H9 (cell line): ENCODE data around the gene ERICH6. TPM values are rescaled to one million over a fixed set of nuclear protein-coding genes. Genes with fewer than 3 reads are reported as not detected.

ENCODE experiments used
- DNase-seq: peaks from one replicate; pipeline ENCODE4 v3.0.0-alpha.2; 2017
- H2AFZ ChIP-seq: one replicate; pipeline ENCODE4 v1.6.1; 2013; ENCODE audit warnings: mild to moderate bottlenecking, low read length, control low read depth, moderate library complexity
- H2AK5ac ChIP-seq: 2 replicates; pipeline ENCODE4 v1.6.1; 2013; ENCODE audit warnings: low read length, control low read depth, mixed read lengths; ENCODE audit not compliant: insufficient read length
- H2BK120ac ChIP-seq: one replicate; pipeline ENCODE4 v1.6.1; 2013; ENCODE audit warnings: low read depth, mild to moderate bottlenecking, low read length, control low read depth, inconsistent platforms; ENCODE audit not compliant: poor library complexity, severe bottlenecking
- H2BK12ac ChIP-seq: 2 replicates; pipeline ENCODE4 v1.6.1; 2013; ENCODE audit warnings: low read length, control low read depth, mixed read lengths, low read depth; ENCODE audit not compliant: insufficient read length
- H2BK15ac ChIP-seq: 2 replicates; pipeline ENCODE4 v1.6.1; 2013; ENCODE audit warnings: low read depth, low read length, control low read depth
- H2BK20ac ChIP-seq: one replicate; pipeline ENCODE4 v1.6.1; 2013; ENCODE audit warnings: low read depth, mild to moderate bottlenecking, low read length, control low read depth, inconsistent platforms; ENCODE audit not compliant: poor library complexity, severe bottlenecking
- H2BK5ac ChIP-seq: 2 replicates; pipeline ENCODE4 v1.6.1; 2013; ENCODE audit warnings: low read length, control low read depth, mixed read lengths; ENCODE audit not compliant: insufficient read length
- H3K14ac ChIP-seq: 2 replicates; pipeline ENCODE4 v1.6.1; 2013; ENCODE audit warnings: low read length, control low read depth; ENCODE audit not compliant: insufficient read depth
- H3K18ac ChIP-seq: 2 replicates; pipeline ENCODE4 v1.6.1; 2013; ENCODE audit warnings: low read depth, mild to moderate bottlenecking, mixed read lengths, low read length, control low read depth; ENCODE audit not compliant: insufficient read length
- H3K23ac ChIP-seq: 2 replicates; pipeline ENCODE4 v1.6.1; 2013; ENCODE audit warnings: low read length, control low read depth, mixed read lengths, low read depth; ENCODE audit not compliant: insufficient read length
- H3K23me2 ChIP-seq: 2 replicates; pipeline ENCODE4 v1.6.1; 2013; ENCODE audit warnings: low read depth, mild to moderate bottlenecking, mixed read lengths, low read length, control low read depth; ENCODE audit not compliant: insufficient read length, poor library complexity, severe bottlenecking
- H3K27ac ChIP-seq: 2 replicates; pipeline ENCODE4 v1.5.1; 2013; ENCODE audit warnings: low read length, control low read depth, mixed read lengths, low read depth; ENCODE audit not compliant: insufficient read length
- H3K27me3 ChIP-seq: 2 replicates; pipeline ENCODE4 v1.6.1; 2013; ENCODE audit warnings: low read length, control low read depth, inconsistent platforms; ENCODE audit not compliant: insufficient read depth
- H3K4ac ChIP-seq: 2 replicates; pipeline ENCODE4 v1.6.1; 2013; ENCODE audit warnings: low read depth, mild to moderate bottlenecking, control low read depth, inconsistent platforms, low read length, moderate library complexity
- H3K4me1 ChIP-seq: 2 replicates; pipeline ENCODE4 v1.6.1; 2013; ENCODE audit warnings: low read length, control low read depth, inconsistent platforms; ENCODE audit not compliant: insufficient read depth
- H3K4me2 ChIP-seq: 2 replicates; pipeline ENCODE4 v1.6.1; 2013; ENCODE audit warnings: low read length, control low read depth, mixed read lengths; ENCODE audit not compliant: insufficient read length, insufficient read depth
- H3K56ac ChIP-seq: 2 replicates; pipeline ENCODE4 v1.6.1; 2013; ENCODE audit warnings: low read depth, mild to moderate bottlenecking, mixed read lengths, low read length, control low read depth; ENCODE audit not compliant: insufficient read length
- H3K79me1 ChIP-seq: 2 replicates; pipeline ENCODE4 v1.6.1; 2013; ENCODE audit warnings: low read depth, mild to moderate bottlenecking, moderate library complexity, low read length, control low read depth, inconsistent platforms; ENCODE audit not compliant: insufficient read depth, poor library complexity, severe bottlenecking
- H3K79me2 ChIP-seq: 2 replicates; pipeline ENCODE4 v1.6.1; 2013; ENCODE audit warnings: low read length, control low read depth, inconsistent platforms; ENCODE audit not compliant: insufficient read depth
- H3K9ac ChIP-seq: 2 replicates; pipeline ENCODE4 v1.6.1; 2013; ENCODE audit warnings: low read length, control low read depth, mixed read lengths; ENCODE audit not compliant: insufficient read length; ENCODE audit errors: extremely low read depth
- H3K9me3 ChIP-seq: one replicate; pipeline ENCODE4 v1.6.1; 2013; ENCODE audit warnings: low read depth, low read length, inconsistent platforms; ENCODE audit not compliant: control insufficient read depth
- H3T11ph ChIP-seq: one replicate; pipeline ENCODE4 v1.6.1; 2013; ENCODE audit warnings: mild to moderate bottlenecking, low read length, control low read depth, inconsistent platforms
- H4K20me1 ChIP-seq: one replicate; pipeline ENCODE4 v1.6.1; 2013; ENCODE audit not compliant: control insufficient read depth, insufficient read length, insufficient read depth
- H4K5ac ChIP-seq: 2 replicates; pipeline ENCODE4 v1.6.1; 2013; ENCODE audit warnings: low read depth, mild to moderate bottlenecking, mixed read lengths, low read length, control low read depth; ENCODE audit not compliant: insufficient read length
- H4K8ac ChIP-seq: replicated peaks from 2 replicates; pipeline ENCODE4 v1.6.1; 2013; ENCODE audit warnings: low read length, control low read depth, mixed read lengths, low read depth; ENCODE audit not compliant: insufficient read length
- H4K91ac ChIP-seq: 2 replicates; pipeline ENCODE4 v1.6.1; 2013; ENCODE audit warnings: low read depth, mild to moderate bottlenecking, moderate library complexity, mixed read lengths, low read length, control low read depth; ENCODE audit not compliant: insufficient read length
- H3K27ac Mint-ChIP-seq, 3 experiments: 2 replicates in 2 of 3; 3 replicates in 1 of 3; pipeline ENCODE4 v1.8.0; 2020 to 2021; ENCODE audit warnings: mixed read lengths in 3 of 3, mild to moderate bottlenecking in 1 of 3, moderate library complexity in 1 of 3
- H3K27me3 Mint-ChIP-seq: 2 replicates; pipeline ENCODE4 v1.8.0; 2021; ENCODE audit warnings: low read depth, mild to moderate bottlenecking, moderate library complexity, mixed read lengths
- H3K36me3 Mint-ChIP-seq, 3 experiments: 2 replicates in 2 of 3; 3 replicates in 1 of 3; pipeline ENCODE4 v1.8.0; 2020 to 2021; ENCODE audit warnings: low read depth in 3 of 3, mixed read lengths in 3 of 3; ENCODE audit not compliant: insufficient read depth in 1 of 3
- H3K4me1 Mint-ChIP-seq, 2 experiments: 2 replicates each; pipeline ENCODE4 v1.8.0; 2020; ENCODE audit warnings: mixed read lengths in 2 of 2
- H3K4me3 Mint-ChIP-seq, 2 experiments: 2 replicates in 1 of 2; 3 replicates in 1 of 2; pipeline ENCODE4 v1.8.0; 2020 to 2021; ENCODE audit warnings: mild to moderate bottlenecking in 2 of 2, mixed read lengths in 2 of 2, moderate library complexity in 1 of 2
- H3K9me3 Mint-ChIP-seq, 2 experiments: 2 replicates in 1 of 2; 3 replicates in 1 of 2; pipeline ENCODE4 v1.8.0; 2020; ENCODE audit warnings: mild to moderate bottlenecking in 2 of 2, mixed read lengths in 2 of 2, moderate library complexity in 1 of 2
- CTCF ChIP-seq: fragments of 200-600 bp; sonication (generic); conservative IDR thresholded peaks from 3 replicates; pipeline ENCODE4 v1.8.0; 2021; ENCODE audit warnings: antibody characterized with exemption, mild to moderate bottlenecking
- WGBS: extraction: QIAGEN DNeasy Blood & Tissue Kit; methylation state at CpG from one replicate; pipeline ENCODE4 v1.1.7; 2013; ENCODE audit warnings: missing lambda C conversion rate, low lambda C conversion rate, mixed read lengths; ENCODE audit not compliant: insufficient read length; ENCODE audit errors: extremely low coverage; 5-methylcytosine and 5-hydroxymethylcytosine counted together
- total RNA-seq: library from RNA; stranded (reverse); gene quantifications from 2 replicates; pipeline ENCODE4 v1.2.1, GENCODE V29; 2021

The ERICH6 gene
- total RNA-seq, 1 experiment from 2014 or later: not detected

GRCh38 chr3:150729682-150730360, 26.1 kb upstream of the ERICH6 start:
- Histone ChIP-seq H3K4me1 (no peaks in the 10 kb centered on the region), H3K4me2 (no peak overlapping the region), H3K79me2 (no peaks in the 10 kb centered on the region), H3K14ac (no peak overlapping the region), H3K56ac (no peak overlapping the region), H3K27me3 (no peaks in the 10 kb centered on the region), H4K5ac (no peak overlapping the region), H3K18ac (no peak overlapping the region), H4K8ac (no peak overlapping the region), H2AK5ac (no peak overlapping the region), H3K23me2 (no peaks in the 10 kb centered on the region), H3K79me1 (no peaks in the 10 kb centered on the region), H3K9ac (no peak overlapping the region), H2BK120ac (no peak overlapping the region), H3T11ph (no peak overlapping the region), H2BK5ac (no peak overlapping the region), H3K23ac (no peak overlapping the region), H4K91ac (no peak overlapping the region), H2BK12ac (no peak overlapping the region), H2AFZ (no peak overlapping the region), H4K20me1 (no peaks in the 10 kb centered on the region), H3K27ac (no peak overlapping the region), H2BK20ac (no peak overlapping the region), H3K4ac (no peak overlapping the region), H2BK15ac (no peak overlapping the region), H3K9me3 (no peaks in the 10 kb centered on the region)
- no peaks in the 10 kb centered on the region for H3K36me3 Mint-ChIP-seq
- H3K27me3 Mint-ChIP-seq: no peaks in the 10 kb centered on the region
- no peaks in the 10 kb centered on the region for H3K9me3 Mint-ChIP-seq
- WGBS: no CpG with 5 or more reads among the region's 9 CpGs
- TF ChIP-seq CTCF: no peak
- peaks cover 13 to 14% of the 10 kb centered on the region in 2 experiments for H3K4me1 Mint-ChIP-seq
- no peak overlapping the region for H3K4me3 Mint-ChIP-seq
- no peak overlapping the region for H3K27ac Mint-ChIP-seq
- no peak for DNase-seq
